Panc1 (cell line): Measurements from ENCODE around the gene PPP1R14B.

Experiments used
- CTCF ChIP-seq: fragments of 450-650 bp; IDR thresholded peaks from 2 replicates; pipeline ENCODE4 v1.5.1; 2017; ENCODE audit warnings: mild to moderate bottlenecking
- POLR2AphosphoS5 ChIP-seq: IDR thresholded peaks from 2 replicates; pipeline ENCODE4 v1.6.1; 2012; ENCODE audit warnings: mild to moderate bottlenecking, low read depth, low read length, moderate library complexity
- REST ChIP-seq, 2 experiments: IDR thresholded peaks; 2 replicates each; pipeline ENCODE4 v1.6.1; 2011 to 2012; ENCODE audit warnings: low read depth in 2 of 2, control low read depth in 1 of 2, low read length in 1 of 2, mild to moderate bottlenecking in 1 of 2, moderate library complexity in 1 of 2; ENCODE audit not compliant: insufficient read depth in 1 of 2
- SIN3A ChIP-seq: IDR thresholded peaks from 2 replicates; pipeline ENCODE4 v1.6.1; 2012; ENCODE audit warnings: low read depth, mild to moderate bottlenecking, low read length, moderate library complexity, borderline replicate concordance; ENCODE audit not compliant: insufficient read depth

GRCh38 chr11:64224151-64224890 lies 22.4 kb downstream of the PPP1R14B start:
- TF ChIP-seq SIN3A, result no peak
- TF ChIP-seq CTCF, result no peak
- no peak for TF ChIP-seq POLR2AphosphoS5
- TF ChIP-seq REST (IDR thresholded peaks at IDR 0.05; ENCODE audit: insufficient read depth in 1 of 2, low read depth in 2 of 2, low read length in 1 of 2), result no peak
